Body of pancreas (tissue), 4 donors: ENCODE measurements around the gene TBC1D19. TPM values are rescaled to one million over a fixed set of nuclear protein-coding genes. Genes with fewer than 3 reads are reported as not detected.

Source experiments
- ATAC-seq: fragments of 150-250 bp; one replicate; pipeline ENCODE4 v1.9.1; 2016
- DNase-seq, 4 donors: peaks; one replicate each; pipeline ENCODE4 v3.0.0-alpha.2; 2019
- H3K27ac ChIP-seq, 4 donors: fragments of 200-600 bp; sonication (generic); 1 replicate in 3 of 4; 2 replicates in 1 of 4; pipeline versions ENCODE4 v1.5.1 to v1.6.1; 2016 to 2019; ENCODE audit warnings: mild to moderate bottlenecking in 1 of 4, mixed read lengths in 1 of 4, moderate library complexity in 1 of 4
- H3K27me3 ChIP-seq, 2 donors: fragments of 200-600 bp; sonication (generic); one replicate each; pipeline ENCODE4 v1.6.0; 2016; ENCODE audit warnings: mild to moderate bottlenecking in 1 of 2
- H3K36me3 ChIP-seq, 2 donors: fragments of 200-600 bp; sonication (generic); replicated peaks in 1 of 2; 2 replicates each; pipeline ENCODE4 v1.5.1; 2016; ENCODE audit warnings: low read depth in 2 of 2; ENCODE audit not compliant: insufficient read depth in 1 of 2
- H3K4me1 ChIP-seq: fragments of 200-600 bp; sonication (generic); one replicate; pipeline ENCODE4 v1.6.0; 2016
- H3K4me3 ChIP-seq, 2 donors: fragments of 200-600 bp; sonication (generic); 1 replicate in 1 of 2; 2 replicates in 1 of 2; pipeline ENCODE4 v1.5.1; 2016 to 2019
- H3K9me3 ChIP-seq, 3 donors: fragments of 200-600 bp; sonication (generic); 1 replicate in 2 of 3; 2 replicates in 1 of 3; pipeline ENCODE4 v1.5.1; 2016
- CTCF ChIP-seq, 7 experiments: fragments of 450-650 bp in 4 of 7; fragments of 200-600 bp in 3 of 7; sonication (generic) in 3 of 7; IDR thresholded peaks; one replicate each; pipeline ENCODE4 v1.5.1; 2016 to 2019; ENCODE audit warnings: antibody characterized with exemption in 7 of 7
- POLR2A ChIP-seq, 3 donors: fragments of 450-650 bp; IDR thresholded peaks; one replicate each; pipeline ENCODE4 v1.6.1; 2016; ENCODE audit warnings: antibody characterized with exemption in 3 of 3, mild to moderate bottlenecking in 2 of 3
- WGBS, 2 donors: methylation state at CpG; one replicate each; pipeline ENCODE4 v1.1.5; 2017; 5-methylcytosine and 5-hydroxymethylcytosine counted together
- intact Hi-C: fragments of 100-400 bp; cut with DNase I; formaldehyde crosslinking; loops from one replicate; pipeline ENCODE4 v1.15.1; 2023
- total RNA-seq, 2 donors: library from RNA; depleted of rRNA; stranded (reverse); fragments of >200 nt; gene quantifications; one replicate each; pipeline ENCODE4 v1.1.0, GENCODE V29; 2016

The TBC1D19 gene
- total RNA-seq, 2 donors from 2014 or later: 22.8 to 30.7 TPM

- H3K27ac ChIP-seq: no peak overlapping the region
- no peak for TF ChIP-seq CTCF (IDR thresholded peaks at IDR 0.05)
- TF ChIP-seq POLR2A (IDR thresholded peaks at IDR 0.05): no peak
- DNase-seq (no peak), ATAC-seq (no peak)
- 89 to 95% methylated on average over 3 of the region's 3 CpGs for WGBS, 2 donors
- H3K4me3 ChIP-seq: no peak overlapping the region
- H3K36me3 ChIP-seq: no peaks in the 10 kb centered on the region
- intact Hi-C loops: no loop called here
- H3K4me1 ChIP-seq: no peaks in the 10 kb centered on the region
- no peaks in the 10 kb centered on the region for H3K27me3 ChIP-seq
- H3K9me3 ChIP-seq: no peaks in the 10 kb centered on the region
Observed at GRCh38 chr4:26729027-26729426, 145.1 kb downstream of the TBC1D19 start.

- 0% methylated on average over 1 of the region's 1 CpG for WGBS, 2 donors
- no peak overlapping the region for H3K27ac ChIP-seq
- DNase-seq (no peak), ATAC-seq (no peak)
- no peaks in the 10 kb centered on the region for H3K9me3 ChIP-seq
- intact Hi-C loops: no loop called here
- no peaks in the 10 kb centered on the region for H3K4me1 ChIP-seq
- H3K27me3 ChIP-seq: no peaks in the 10 kb centered on the region
- H3K4me3 ChIP-seq: no peak overlapping the region
- no peaks in the 10 kb centered on the region for H3K36me3 ChIP-seq
- TF ChIP-seq CTCF (IDR thresholded peaks at IDR 0.05): no peak
- TF ChIP-seq POLR2A (IDR thresholded peaks at IDR 0.05): no peak
Observed at GRCh38 chr4:26729547-26729946, 145.7 kb downstream of the TBC1D19 start.

- Histone ChIP-seq H3K27ac (no peak overlapping the region), H3K36me3 (no peaks in the 10 kb centered on the region), H3K9me3 (no peaks in the 10 kb centered on the region), H3K27me3 (no peaks in the 10 kb centered on the region), H3K4me1 (no peaks in the 10 kb centered on the region), H3K4me3 (no peak overlapping the region)
- DNase-seq: no peak
- TF ChIP-seq CTCF (IDR thresholded peaks at IDR 0.05) (no peak), POLR2A (IDR thresholded peaks at IDR 0.05) (no peak)
- 74 to 91% methylated on average over 11 of the region's 11 CpGs for WGBS, 2 donors
- intact Hi-C loops: no loop called here
- ATAC-seq: no peak
Observed at GRCh38 chr4:26731351-26732035, 147.6 kb downstream of the TBC1D19 start.

DNA sequence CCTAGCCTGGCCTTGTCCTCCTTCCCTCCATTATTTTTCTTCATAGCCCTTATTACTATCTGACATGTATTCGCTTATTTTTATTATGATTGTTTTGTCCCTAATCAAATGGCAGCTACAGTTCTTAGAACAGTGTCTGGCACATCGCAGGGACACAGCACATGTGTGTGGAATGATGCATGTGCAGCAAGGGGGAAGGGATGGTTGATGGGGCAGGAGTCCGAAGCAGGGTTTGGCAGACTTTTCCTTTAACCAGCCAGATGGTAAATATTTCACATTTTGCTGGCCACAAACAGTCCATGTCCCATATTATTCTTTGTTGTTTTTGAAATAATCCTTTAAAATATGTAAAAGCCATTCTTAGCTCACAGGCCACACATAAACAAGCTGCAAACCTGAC is 148.5 kb downstream of the TBC1D19 start:
- WGBS, 2 donors: 96 to 98% methylated on average over 3 of the region's 3 CpGs
- DNase-seq: no peak
- no peaks in the 10 kb centered on the region for H3K36me3 ChIP-seq
- H3K9me3 ChIP-seq: no peaks in the 10 kb centered on the region
- no peak for TF ChIP-seq CTCF (IDR thresholded peaks at IDR 0.05)
- no peak for TF ChIP-seq POLR2A (IDR thresholded peaks at IDR 0.05)
- H3K27me3 ChIP-seq: no peaks in the 10 kb centered on the region
- intact Hi-C loops: no loop called here
- no peak for ATAC-seq
- H3K4me1 ChIP-seq: no peaks in the 10 kb centered on the region
- H3K4me3 ChIP-seq: no peak overlapping the region
- no peak overlapping the region for H3K27ac ChIP-seq

- Histone ChIP-seq H3K9me3 (no peaks in the 10 kb centered on the region), H3K36me3 (no peaks in the 10 kb centered on the region), H3K27me3 (no peaks in the 10 kb centered on the region), H3K4me1 (peaks cover 4% of the 10 kb centered on the region), H3K27ac (no peak overlapping the region), H3K4me3 (no peak overlapping the region)
- ATAC-seq (no peak), DNase-seq (no peak)
- 78 to 88% methylated on average over 1 of the region's 1 CpG for WGBS, 2 donors
- TF ChIP-seq CTCF (IDR thresholded peaks at IDR 0.05): no peak
- TF ChIP-seq POLR2A (IDR thresholded peaks at IDR 0.05): no peak
- intact Hi-C loops: no loop called here
Observed at GRCh38 chr4:26736621-26737020, 152.7 kb downstream of the TBC1D19 start.
